ENCODE data around the gene MYEF2. TPM values are rescaled to one million over a fixed set of nuclear protein-coding genes. Genes with fewer than 3 reads are reported as not detected.

Gene MYEF2
- total and polyA plus RNA-seq, 2 experiments from 2014 or later = 62.0 to 79.7 TPM

DNA sequence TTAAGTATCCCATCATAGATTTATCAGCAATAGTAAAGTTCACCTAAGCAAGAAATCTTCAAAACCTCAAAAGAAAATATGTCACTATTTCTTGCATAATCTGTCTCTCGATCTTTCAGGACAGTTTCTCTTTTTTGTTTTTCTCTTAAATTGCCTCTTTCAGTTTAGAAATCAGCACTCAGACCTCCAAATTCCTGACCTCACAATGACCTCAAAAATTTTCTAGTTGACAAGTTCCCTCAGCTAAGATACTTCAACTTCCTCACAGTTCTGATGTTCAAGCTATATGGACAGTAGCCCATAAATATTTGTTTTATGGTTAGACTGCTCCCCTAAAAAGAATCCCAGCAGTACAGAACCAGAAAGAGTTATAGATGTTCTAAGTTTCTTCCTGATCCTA is 33.2 kb downstream of the MYEF2 start (continued):
- TF ChIP-seq, protein P1, sequence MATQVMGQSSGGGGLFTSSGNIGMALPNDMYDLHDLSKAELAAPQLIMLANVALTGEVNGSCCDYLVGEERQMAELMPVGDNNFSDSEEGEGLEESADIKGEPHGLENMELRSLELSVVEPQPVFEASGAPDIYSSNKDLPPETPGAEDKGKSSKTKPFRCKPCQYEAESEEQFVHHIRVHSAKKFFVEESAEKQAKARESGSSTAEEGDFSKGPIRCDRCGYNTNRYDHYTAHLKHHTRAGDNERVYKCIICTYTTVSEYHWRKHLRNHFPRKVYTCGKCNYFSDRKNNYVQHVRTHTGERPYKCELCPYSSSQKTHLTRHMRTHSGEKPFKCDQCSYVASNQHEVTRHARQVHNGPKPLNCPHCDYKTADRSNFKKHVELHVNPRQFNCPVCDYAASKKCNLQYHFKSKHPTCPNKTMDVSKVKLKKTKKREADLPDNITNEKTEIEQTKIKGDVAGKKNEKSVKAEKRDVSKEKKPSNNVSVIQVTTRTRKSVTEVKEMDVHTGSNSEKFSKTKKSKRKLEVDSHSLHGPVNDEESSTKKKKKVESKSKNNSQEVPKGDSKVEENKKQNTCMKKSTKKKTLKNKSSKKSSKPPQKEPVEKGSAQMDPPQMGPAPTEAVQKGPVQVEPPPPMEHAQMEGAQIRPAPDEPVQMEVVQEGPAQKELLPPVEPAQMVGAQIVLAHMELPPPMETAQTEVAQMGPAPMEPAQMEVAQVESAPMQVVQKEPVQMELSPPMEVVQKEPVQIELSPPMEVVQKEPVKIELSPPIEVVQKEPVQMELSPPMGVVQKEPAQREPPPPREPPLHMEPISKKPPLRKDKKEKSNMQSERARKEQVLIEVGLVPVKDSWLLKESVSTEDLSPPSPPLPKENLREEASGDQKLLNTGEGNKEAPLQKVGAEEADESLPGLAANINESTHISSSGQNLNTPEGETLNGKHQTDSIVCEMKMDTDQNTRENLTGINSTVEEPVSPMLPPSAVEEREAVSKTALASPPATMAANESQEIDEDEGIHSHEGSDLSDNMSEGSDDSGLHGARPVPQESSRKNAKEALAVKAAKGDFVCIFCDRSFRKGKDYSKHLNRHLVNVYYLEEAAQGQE (IDR thresholded peaks at IDR 0.05; ENCODE audit: unreplicated experiment) = no peak
- TF ChIP-seq STAT1 (IDR thresholded peaks at IDR 0.05; ENCODE audit: unreplicated experiment) = no peak
- TF ChIP-seq ZNF331 (CRISPR knock-in tag; IDR thresholded peaks at IDR 0.05; ENCODE audit: low read depth) = no peak
- no peak for TF ChIP-seq CREB1 (CRISPR knock-in tag; IDR thresholded peaks at IDR 0.05; ENCODE audit: low read depth)
- no peak for TF ChIP-seq ZNF114 (CRISPR knock-in tag; IDR thresholded peaks at IDR 0.05)
- TF ChIP-seq, protein P2, sequence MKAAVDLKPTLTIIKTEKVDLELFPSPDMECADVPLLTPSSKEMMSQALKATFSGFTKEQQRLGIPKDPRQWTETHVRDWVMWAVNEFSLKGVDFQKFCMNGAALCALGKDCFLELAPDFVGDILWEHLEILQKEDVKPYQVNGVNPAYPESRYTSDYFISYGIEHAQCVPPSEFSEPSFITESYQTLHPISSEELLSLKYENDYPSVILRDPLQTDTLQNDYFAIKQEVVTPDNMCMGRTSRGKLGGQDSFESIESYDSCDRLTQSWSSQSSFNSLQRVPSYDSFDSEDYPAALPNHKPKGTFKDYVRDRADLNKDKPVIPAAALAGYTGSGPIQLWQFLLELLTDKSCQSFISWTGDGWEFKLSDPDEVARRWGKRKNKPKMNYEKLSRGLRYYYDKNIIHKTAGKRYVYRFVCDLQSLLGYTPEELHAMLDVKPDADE (IDR thresholded peaks at IDR 0.05) = no peak
- TF ChIP-seq, protein P3, sequence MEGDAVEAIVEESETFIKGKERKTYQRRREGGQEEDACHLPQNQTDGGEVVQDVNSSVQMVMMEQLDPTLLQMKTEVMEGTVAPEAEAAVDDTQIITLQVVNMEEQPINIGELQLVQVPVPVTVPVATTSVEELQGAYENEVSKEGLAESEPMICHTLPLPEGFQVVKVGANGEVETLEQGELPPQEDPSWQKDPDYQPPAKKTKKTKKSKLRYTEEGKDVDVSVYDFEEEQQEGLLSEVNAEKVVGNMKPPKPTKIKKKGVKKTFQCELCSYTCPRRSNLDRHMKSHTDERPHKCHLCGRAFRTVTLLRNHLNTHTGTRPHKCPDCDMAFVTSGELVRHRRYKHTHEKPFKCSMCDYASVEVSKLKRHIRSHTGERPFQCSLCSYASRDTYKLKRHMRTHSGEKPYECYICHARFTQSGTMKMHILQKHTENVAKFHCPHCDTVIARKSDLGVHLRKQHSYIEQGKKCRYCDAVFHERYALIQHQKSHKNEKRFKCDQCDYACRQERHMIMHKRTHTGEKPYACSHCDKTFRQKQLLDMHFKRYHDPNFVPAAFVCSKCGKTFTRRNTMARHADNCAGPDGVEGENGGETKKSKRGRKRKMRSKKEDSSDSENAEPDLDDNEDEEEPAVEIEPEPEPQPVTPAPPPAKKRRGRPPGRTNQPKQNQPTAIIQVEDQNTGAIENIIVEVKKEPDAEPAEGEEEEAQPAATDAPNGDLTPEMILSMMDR (conservative IDR thresholded peaks at IDR 0.05; ENCODE audit: low read depth in 2 of 2) = no peak

DNA sequence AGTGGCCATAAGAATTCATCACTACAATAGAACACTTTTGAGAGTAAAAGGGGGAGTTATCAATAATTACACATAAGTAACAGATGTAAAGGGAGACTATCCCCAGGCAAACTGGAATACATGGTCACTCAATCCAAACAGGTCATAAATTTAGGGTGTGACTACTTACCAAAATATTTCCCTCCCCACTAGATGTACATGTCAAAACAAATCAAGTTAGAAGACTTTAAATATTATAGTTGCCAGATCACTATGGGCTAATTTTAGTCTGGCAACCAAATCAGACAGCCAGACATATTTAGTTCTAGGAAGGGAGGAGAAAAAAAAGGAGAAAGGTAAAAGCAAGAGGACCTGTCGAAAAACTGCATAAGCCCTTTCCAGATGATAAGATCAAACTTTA is 34.2 kb downstream of the MYEF2 start:
- Histone ChIP-seq H2AFZ (no peak overlapping the region), H3F3A (replicated peaks; ENCODE audit: low read depth) (no peaks in the 10 kb centered on the region), H3K4me3 (no peak overlapping the region), H3K27ac (ENCODE audit: low read depth) (no peak overlapping the region), H3K4me2 (no peak overlapping the region), H3K79me2 (replicated peaks; ENCODE audit: insufficient read depth) (no peaks in the 10 kb centered on the region), H3K9me2 (ENCODE audit: insufficient read depth) (no peaks in the 10 kb centered on the region), H3K4me1 (ENCODE audit: insufficient read depth) (no peaks in the 10 kb centered on the region), H3K36me3 (ENCODE audit: insufficient read depth) (peaks cover 9% of the 10 kb centered on the region; the same call in 1 of the 2 replicates), H3K27me3 (ENCODE audit: insufficient read depth) (no peaks in the 10 kb centered on the region), H4K20me1 (replicated peaks; ENCODE audit: insufficient read depth) (no peaks in the 10 kb centered on the region)
- peaks cover 20% of the 10 kb centered on the region; the same call in 2 of the 3 replicates for H3K36me3 Mint-ChIP-seq (ENCODE audit: low read depth)
- no peak overlapping the region for H3K27ac Mint-ChIP-seq
- no peaks in the 10 kb centered on the region for H3K9me3 Mint-ChIP-seq
- no peak overlapping the region for H3K4me3 Mint-ChIP-seq
- DNase-seq (ENCODE audit: low spot score) (no peak), ATAC-seq (no peak)
- H3K4me1 Mint-ChIP-seq = no peaks in the 10 kb centered on the region
- H3K27me3 Mint-ChIP-seq (ENCODE audit: insufficient read depth, low read depth, poor library complexity) = no peaks in the 10 kb centered on the region
- TF ChIP-seq ZNF331 (CRISPR knock-in tag; IDR thresholded peaks at IDR 0.05; ENCODE audit: low read depth) (no peak), JUNB (IDR thresholded peaks at IDR 0.05; ENCODE audit: unreplicated experiment) (no peak)
- TF ChIP-seq, protein P1 (IDR thresholded peaks at IDR 0.05; ENCODE audit: unreplicated experiment) = no peak
- TF ChIP-seq, protein P3 (conservative IDR thresholded peaks at IDR 0.05; ENCODE audit: low read depth in 2 of 2) = no peak

Data from GM23338 (cell line).